Measurements from ENCODE around the gene ANKRD65.
"Not testable (repeated sequence)": the region's sequence is repeated elsewhere in the genome, so short reads cannot be mapped to it uniquely, and the experiment has no call there.

Gene ANKRD65

GRCh38 chr1:1421147-1421906, at the start of gene ANKRD65:
Gene ANKRD65 (minus strand): TSS chr1:1421276. CDS start chr1:1421005, 271 bp downstream.
- no peak for DNase-seq

DNA sequence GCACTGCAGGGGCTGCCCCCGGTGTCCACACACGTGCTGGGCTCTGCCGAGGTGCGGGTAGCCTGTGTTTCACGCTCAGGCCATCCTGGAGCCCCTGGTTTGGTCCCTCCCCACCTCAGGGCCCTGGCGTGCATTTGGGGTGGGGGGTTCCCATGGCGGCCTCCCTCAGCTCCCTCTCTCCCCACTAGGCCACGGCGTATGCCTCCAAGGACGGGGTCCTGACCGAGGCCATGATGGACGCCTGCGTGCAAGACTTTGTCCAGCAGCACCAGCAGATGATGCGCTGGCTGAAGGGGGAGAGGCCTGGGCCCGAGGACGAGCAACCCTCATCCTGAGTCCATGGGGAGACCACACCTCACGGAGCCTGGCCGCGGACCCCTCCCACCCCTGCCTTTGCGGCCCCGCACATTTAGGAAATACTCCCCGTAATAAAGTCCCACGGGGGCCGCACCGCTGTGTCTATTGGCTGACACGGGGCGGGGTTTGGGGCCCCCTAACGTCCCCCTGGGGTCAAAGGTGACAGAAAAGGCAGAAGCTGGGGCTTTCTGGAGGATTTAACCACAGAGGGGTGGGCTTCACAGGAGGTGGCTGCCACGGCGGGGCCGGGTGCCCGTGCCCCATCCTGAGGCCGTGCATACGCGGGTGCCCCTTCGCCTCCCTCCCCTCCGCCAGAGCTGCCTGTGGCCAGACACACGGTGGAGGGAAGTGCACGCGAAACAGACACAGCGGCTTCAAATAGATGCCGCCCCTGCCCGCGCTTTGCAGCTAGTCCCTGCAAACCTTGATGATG, 47.3 kb upstream of the ANKRD65 start:
- not testable (repeated sequence) for DNase-seq

DNA sequence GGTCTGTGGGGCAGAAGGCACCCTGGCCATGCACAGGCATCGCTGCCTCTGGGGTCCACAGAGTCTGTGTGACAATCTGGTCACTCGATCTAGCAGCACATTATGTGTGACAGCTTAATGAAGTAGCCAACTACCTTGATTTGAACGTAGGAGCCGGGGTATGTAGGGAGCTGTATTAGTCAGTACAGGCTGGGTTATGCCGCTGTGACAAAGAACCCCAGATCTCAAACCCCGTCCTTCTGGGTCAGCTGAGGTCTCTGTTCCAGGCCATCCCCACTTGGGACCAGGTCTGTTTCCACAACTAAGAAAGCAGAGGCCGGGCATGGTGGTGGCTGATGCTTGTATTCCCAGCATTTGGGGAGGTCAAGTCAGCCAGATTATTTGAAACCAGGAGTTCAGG, 42.2 kb upstream of the ANKRD65 start:
- no peak for DNase-seq

GRCh38 chr1:1462318-1462966, 41.4 kb upstream of the ANKRD65 start:
- no peak for DNase-seq

DNA sequence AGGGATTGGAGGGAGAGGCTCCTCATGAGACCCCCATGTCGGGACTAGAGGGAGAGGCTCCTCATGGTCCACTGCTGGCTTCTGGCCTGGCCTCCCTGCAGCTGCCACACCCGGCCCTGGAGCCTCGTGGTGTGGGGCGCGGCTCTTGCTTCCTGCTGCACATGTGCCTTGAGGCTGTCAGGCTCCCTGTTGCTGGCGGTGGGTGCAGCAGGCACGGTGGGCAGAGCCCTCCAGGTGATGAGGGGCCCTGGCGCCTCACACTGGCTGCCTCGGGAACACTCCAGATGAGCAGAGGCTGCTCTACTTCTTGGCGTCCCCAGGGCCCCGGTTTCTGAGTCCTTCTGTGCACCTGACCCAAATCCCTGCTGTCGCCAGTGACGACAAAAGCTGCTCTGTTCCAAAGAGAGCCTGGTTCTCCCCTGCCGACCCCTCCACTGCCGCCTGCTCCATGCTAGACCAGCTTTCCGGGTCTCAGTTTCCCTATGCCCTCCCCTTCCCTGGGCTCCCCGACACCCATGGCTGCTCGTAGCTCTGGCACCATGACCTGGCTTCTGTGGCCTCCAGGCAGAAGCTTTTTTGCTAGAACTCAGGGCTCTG, 40.7 kb upstream of the ANKRD65 start:
- DNase-seq = no peak

DNA sequence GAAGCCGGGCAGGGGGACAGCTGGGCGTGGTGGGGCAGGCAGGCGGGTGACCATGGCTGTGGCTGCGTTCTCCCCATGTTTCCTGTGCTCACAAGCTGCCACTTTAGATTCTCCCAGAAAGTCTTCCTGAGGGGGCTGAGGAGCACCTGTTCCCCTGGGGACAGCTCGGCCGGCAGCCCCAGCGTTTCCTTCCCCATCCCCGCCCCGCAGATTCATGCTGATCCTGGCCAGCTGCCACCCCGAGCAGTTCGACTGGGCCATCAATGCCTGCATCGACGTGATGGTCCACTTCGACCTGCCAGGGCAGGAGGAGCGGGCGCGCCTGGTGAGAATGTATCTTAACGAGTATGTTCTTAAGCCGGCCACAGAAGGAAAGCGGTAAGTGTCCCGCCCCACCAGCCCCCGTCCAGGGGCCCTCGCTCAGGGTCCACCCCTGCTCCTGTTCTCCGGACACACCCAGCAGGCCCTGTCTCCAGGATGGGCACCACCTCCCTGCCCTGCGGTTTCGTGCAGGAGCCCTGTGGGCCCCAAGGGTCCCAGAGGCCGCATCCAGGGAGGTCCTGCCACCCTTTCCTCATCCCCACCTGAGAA, 39.6 kb upstream of the ANKRD65 start:
- DNase-seq = no peak

DNA sequence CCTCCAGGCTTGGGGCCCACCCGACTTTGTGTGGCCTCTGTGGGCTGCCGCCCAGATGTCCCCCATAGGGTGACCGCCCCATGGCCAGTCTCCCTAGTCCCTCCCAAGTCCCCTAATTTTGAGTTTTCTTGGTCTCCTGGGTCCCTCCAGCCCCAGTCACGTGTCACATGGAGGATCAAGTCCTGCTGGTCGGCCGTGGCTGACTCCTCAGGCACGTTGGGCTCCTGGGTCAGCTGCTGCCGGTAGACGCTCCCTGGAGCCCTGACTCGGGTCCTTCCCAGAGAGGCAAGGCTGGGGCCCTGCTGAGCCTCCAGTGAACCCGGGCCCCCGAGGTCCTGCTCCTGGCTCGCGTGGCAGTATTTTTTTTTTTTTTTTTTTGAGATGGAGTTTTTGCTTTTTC, 38.6 kb upstream of the ANKRD65 start:
- DNase-seq = not testable (repeated sequence)

GRCh38 chr1:1459156-1459555, 38.1 kb upstream of the ANKRD65 start:
- DNase-seq = not testable (repeated sequence)

DNA sequence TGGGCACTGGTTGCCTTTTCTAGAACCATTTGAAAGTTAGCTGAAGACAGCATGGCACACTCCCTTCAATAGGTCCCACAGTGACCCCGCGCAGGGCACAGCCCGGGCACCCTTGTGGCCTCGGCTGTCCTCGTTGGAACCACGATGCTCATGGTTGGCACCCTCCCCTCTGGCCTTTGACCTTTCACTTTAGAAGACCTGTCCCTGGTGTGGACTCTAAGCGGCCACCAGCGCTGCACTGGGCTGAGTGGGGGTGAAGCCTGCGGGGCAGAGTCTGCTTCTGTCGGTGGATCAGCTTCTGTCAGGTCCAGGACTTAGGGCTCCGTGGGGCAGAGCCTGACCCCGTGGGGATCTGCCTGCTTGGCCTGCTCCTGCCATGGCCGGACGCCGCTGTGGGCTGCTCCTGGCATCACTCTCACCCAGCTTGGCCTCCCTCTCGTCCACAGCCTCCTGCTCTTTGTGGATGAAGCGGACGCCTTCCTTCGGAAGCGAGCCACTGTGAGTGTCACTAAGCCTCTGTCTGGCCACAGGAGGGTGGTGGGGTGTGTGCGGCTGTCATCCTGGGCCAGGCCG, 35.7 kb upstream of the ANKRD65 start:
- DNase-seq = not testable (repeated sequence)

DNA sequence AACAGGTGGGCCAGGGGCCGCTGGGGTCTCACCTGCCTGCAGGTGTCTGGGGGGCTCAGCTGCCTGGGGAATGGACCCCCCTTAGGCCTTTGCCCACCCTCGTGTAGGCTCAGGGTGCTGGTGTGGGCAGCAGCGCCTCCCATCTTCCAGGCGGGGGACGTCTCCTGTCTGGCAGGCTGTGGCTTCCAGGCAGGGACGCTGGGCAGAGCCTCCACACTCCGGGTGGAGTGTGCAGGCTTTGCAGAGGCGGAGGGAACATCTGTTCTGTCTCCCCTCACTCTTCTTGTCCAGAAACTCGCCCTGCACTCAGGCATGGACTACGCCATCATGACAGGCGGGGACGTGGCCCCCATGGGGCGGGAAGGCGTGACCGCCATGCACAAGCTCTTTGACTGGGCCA, 34.9 kb upstream of the ANKRD65 start:
- not testable (repeated sequence) for DNase-seq

- no peak for DNase-seq
Observed at GRCh38 chr1:1455366-1455884, 34.3 kb upstream of the ANKRD65 start.

- DNase-seq = not testable (repeated sequence)
Observed at GRCh38 chr1:1454286-1455056, 33.4 kb upstream of the ANKRD65 start.

DNA sequence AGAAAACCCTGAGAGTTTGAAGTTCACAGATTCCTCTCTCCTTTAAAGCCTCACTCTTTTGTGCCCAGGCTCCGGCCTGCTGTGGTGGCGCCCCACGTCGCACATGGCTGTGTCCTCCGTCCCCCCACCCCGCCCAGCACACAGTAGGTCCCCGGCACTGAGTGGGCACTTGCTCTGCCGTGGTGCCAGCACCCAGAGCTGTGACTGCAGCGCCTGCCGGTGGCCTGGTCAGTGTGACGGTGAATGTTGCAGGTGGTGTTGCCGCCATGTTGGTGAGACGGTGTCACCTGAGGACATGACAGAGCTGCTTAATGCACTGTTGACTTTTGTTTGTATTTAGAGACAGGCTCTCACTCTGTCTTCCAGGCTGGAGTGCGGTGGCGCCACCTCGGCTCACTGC, 31.8 kb upstream of the ANKRD65 start:
- DNase-seq = no peak

GRCh38 chr1:1452365-1452739, 31.3 kb upstream of the ANKRD65 start:
- not testable (repeated sequence) for DNase-seq

GRCh38 chr1:1451696-1452364, 30.8 kb upstream of the ANKRD65 start:
- DNase-seq = no peak

DNA sequence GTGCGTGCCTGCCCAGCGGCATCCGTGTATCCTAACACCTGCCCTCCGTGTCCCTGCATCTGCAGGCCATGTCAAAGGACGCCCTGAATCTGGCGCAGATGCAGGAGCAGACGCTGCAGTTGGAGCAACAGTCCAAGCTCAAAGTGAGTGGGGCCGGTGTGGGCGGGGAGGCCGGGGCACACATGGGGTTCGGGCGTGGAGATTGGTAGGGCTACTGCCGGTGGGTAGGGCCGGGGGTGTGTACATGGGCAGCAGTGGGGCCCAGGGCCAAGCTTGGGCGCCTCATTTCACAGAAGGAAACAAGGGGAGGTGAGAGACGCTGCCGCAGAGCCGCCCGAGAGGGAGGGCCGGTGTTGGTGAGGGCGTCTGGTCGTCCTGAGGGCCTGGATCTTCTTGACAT, 29.5 kb upstream of the ANKRD65 start:
- DNase-seq = not testable (repeated sequence)

- no peak for DNase-seq
Observed at GRCh38 chr1:1449099-1449739, 28.1 kb upstream of the ANKRD65 start, which contains the start of gene ATAD3C. Gene ATAD3C (plus strand): TSS chr1:1449689. CDS start chr1:1450684, 995 bp downstream.

GRCh38 chr1:1446631-1447030, 25.6 kb upstream of the ANKRD65 start:
- not testable (repeated sequence) for DNase-seq

GRCh38 chr1:1442069-1442770, 21.1 kb upstream of the ANKRD65 start:
- no peak for DNase-seq
